Measurements from ENCODE around the gene PARD6B.
"Not testable (repeated sequence)": the region's sequence is repeated elsewhere in the genome, so short reads cannot be mapped to it uniquely, and the experiment has no call there.

The PARD6B gene

DNA sequence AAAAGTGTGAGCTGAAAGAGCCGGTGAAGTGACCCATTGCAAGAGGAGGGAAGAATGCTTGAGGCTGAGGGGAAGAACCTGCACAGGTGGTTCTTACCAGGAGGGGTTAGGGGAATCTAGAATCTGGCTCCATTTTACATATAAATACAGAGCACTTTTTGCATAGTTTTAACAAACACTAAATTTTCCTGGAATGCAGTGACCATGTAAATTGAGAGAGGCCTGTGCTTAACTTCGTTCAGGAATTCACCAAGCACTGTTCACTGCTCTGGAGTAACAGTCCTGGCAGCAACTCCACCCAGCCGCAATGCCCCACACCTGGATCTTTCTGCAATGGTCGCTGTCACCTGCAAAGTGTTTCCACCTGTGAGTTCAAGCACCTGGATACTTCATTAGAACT lies 26.9 kb upstream of the PARD6B start:
- DNase-seq = no peak

DNA sequence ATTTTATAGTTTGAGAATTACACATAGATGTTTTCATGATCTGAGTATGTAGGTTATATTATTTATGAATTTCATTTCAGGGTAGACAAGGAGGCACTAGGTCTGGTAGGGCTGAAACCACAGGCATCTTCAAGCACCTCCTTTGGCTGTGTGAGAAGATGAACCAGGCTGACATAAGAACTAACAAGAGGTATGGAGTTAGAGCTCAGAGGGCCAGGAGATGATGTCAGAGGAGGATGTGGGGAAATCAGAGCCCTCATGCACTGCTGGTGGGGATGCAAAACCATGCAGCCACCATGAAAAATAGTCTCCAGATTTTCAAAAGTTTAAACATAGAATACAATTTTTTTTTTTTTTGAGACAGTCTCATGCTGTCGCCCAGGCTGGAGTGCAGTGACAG lies 26.4 kb upstream of the PARD6B start:
- DNase-seq = no peak

DNA sequence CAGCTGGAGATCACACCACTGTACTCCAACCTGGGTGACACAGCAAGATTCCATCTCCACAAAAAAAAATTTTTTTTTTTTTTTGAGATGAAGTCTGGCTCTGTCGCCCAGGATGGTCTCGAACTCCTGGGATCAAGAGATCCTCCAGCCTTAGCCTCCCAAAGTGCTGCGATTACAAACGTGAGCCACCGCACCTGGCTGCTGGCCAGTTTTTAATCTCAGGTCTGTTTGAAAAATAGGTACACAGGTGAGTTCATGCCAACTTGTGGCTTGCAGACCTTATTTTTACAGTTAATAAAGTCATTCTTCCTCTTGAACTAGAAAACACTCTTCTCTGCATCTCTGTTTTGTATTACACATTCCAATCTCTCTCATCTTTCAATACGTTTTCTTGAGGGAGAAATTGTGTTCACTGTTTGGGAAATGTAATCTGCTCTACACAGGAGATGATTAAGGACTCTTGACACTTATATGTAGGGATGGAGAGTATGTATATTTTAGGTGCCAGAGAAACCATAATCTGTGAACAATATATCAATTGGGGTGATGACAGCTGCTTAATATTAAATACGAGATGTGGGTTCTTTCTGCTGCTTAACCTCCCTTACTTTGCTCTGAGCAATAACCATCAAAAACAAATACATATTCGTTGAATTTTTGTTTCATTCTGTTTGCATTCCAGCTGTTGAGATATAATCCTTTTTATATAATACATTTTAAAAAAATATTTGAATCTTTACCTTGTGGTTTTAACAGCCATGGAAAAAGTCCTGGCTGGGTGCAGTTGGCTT lies 22.3 kb upstream of the PARD6B start:
- DNase-seq = no peak

DNA sequence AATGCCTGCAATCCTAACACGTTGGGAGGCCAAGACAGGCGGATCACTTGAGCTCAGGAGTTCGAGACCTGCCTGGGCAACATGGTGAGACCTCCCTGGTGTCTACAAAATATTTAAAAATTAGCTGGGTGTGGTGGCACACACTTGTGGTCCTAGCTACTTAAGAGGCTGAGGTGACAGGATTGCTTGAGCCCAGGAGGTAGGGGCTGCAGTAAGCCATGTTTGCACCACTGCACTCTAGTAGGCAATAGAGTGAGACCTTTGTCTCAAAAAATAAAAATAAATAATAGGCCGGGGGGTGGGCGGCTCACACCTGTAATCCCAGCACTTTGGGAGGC lies 21.8 kb upstream of the PARD6B start:
- no peak for DNase-seq

DNA sequence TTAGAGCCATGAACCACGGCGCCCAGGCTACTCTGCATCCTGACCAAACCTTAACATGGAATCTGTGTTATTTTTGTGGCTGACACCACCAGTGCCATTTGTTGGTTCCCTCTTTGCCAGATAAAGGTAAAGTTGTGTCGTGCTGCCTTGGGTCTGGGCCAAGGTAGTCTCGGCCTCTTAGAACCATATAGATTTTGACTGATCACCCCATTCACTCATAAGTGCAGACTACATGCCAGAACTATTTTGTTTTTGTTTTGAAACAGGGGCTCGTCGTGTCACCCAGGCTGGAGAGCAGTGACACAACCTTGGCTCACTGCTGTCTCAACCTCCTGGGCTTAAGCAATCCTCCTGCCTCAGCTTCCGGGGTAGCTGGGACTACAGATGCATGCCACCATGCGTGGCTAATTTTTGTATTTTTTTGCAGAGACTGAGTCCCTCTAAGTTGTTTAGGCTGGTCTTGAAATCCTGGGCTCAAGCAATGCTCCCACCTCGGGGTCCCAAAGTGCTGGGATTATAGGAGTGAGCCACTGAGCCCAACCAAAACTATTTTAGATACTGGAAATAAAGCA lies 20.8 kb upstream of the PARD6B start:
- no peak for DNase-seq

DNA sequence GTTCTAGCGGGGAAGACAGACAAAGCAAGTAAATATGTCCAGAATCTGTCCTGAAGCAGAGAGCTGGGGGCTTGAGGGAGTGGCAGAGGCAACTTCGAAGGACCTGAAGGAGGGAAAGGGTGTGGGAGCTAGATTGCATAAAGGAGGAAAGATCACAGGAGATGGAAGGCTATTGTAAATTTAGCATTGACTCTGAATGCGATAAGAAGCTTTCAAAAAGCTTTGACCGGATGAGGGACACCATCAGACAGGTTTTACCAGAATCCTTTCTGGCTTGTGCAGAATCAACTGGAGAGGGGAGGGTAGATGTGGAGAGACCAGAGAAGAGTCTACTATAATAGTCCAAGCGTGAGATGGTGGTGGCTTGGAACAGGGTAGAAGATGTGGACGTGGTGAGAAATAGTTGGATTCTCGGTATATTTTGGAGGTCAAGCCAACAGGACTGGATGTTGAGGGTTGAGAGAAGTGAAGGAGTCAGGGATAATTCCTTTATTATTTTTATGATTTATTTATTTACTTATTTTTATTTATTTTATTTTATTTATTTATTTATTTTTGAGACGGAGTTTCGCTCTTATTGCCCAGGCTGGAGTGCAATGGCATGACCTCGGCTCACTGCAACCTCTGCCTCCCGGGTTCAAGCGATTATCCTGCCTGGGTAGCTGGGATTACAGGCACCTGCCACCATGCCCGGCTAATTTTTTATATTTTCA lies 20.1 kb upstream of the PARD6B start:
- no peak for DNase-seq

DNA sequence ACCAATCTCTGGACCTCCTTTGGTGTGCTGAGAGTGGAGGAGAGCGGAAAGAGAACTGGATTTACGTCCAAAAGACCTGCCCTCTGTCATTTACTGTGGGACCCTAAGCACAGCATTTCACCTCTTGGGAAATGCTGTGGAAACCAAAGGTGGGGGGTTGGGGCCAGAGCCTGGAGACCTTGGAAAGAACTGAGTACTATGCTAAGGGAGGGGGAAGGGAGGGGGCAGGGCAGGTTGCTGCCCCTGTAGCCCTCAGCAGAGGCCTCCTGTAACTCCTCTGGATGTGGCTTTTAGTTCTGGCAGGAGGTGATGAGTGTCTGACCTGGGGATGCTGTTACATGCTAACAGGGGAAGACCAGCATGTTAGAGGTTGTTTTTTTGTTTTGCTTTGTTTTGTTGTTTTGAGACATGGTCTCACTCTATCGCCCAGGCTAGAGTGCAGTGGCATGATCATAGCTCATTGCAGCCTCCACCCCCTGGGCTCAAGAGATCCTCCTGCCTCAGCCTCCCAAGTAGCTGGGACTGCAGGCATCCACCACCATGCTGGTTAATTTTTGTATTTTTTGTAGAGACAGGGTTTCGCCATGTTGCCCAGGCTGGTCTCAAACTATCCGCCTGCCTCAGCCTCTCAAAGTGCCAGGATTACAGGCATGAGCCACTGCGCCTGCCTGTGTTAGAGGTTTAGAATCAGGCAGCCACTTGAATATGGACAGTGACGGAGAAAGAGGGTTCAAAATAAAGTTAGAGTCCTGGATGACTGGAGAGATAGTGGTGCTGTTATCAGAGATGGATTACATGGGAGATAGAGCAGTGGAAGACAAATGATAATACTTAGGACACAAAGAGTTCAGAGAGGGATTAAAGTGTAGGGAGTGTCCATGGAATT lies 18.4 kb upstream of the PARD6B start:
- no peak for DNase-seq

DNA sequence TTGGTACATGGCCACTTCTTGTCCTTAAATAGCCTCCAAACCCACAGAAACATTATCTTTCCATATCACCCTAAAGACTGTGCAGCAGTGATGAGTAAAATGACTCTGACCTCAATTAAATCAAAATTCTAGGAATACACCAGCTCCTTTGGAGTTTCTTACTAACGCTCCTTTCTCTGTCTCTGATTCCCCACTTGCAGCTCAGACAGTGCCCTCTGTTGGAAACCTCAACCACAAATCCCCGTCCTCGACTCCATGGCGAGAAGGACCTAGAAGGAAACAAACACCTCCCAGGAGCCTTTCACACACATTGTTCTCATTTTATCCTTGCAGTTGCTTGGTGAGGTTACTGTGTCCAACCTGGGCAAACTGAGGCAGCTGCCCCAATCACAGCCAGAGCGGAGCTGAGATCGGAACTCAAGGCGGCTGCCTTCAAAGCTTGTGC lies 17.7 kb upstream of the PARD6B start:
- no peak for DNase-seq

DNA sequence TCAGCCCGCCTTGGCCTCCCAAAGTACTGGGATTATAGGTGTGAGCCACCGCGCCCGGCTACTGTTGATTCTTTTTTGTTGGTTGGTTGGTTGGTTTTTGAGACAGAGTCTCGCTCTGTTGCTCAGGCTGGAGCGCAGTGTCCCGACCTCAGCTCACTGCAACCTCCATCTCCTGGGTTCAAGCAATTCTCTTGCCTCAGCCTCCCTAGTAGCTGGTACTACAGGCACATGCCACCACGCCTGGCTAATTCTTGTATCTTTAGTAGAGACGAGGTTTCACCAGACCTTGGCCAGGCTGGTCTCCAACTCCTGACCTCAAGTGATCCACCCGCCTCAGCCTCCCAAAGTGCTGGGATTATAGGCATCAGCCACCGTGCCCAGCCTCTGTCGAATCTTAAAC lies 17.0 kb upstream of the PARD6B start:
- not testable (repeated sequence) for DNase-seq

DNA sequence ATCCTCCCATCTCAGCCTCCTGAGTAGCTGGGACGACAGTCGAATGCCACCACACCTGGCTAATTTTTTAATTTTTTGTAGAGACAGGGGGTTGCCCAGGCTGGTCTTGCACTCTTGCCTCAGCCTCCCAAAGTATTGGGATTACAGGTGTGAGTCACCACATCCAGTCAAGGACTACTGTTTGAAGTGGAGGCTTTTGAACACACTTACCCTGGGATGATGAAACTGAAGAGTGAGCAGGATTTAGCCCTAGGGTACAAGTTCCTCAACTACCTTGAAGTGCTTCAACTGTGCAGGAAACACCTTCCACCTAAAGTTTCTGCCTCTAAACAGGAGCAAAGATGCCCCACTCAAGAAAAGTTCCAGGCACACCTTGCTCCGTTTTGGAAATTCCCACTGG lies 15.7 kb upstream of the PARD6B start:
- DNase-seq = no peak

DNA sequence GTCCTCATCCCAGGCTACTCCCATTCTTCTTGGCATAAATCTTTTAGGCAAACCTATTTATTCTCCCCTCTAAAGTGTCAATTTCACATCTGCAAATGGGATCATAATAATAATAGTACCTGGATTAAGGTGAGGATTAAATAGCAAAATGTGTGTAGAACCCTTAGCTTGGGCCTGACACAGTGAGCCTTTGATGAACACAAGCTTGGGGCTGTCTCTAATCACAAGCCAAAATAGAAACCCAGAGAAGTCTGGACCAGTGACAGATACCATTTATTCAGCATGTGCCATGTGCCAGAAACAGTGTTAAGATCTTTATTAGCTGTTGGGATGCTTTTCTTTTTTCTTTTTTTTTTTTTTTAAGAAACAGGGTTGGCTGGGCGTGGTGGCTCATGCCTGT lies 14.9 kb upstream of the PARD6B start:
- DNase-seq = no peak

DNA sequence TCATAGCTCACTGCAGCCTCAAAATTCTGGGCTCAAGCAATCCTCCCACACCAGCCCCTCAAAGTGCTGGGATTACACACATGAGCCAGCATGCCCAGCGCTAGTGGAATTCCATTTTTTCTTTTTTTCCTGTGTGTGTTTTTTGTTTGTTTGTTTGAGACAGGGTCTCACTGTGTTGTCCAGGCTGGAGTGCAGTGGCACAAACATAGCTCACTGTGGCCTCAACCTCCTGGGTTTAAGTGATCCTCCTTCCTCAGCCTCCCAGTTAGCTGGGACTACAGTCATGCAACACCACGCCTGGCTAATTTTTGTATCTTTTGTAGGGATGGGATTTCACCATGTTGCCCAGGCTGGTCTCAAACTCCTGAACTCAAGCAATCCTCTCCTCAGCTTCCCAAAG lies 14.1 kb upstream of the PARD6B start:
- no peak for DNase-seq

DNA sequence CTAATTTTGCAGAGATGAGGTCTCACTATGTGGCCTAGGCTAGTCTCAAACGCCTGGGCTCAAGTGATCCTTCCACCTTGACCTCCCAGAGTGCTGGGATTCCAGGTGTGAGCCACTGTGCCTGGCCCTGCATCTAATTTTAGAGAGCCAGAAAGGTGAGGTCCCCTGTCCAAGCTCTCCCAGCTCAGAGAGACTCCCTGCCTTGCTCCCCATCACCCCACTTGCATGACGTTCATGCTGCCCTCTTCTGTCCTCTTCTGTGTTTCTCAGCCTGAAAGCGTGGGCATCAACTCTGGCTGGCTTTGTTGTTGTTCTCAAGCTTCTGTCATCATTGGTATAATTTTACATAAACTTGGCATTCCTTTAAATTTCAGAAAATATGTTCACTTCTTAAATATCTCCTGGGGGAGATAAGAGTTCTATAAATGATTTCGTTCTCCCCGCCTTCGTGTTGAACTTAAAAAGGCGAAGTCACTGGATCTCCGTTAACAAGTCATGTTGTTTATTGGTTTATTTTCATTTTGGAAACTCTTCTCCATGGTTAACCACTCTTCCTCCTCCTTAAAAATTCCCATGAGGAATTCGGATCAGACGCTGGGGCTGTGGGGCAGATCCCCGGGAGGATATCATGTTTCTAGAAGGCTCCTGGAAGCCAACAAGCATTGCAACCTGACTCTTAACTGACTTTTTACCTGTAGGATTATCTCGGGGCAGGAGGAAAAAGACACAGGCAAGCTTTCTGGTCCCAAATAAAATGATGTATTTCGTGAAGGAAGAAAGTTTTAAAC lies 13.2 kb upstream of the PARD6B start:
- no peak for DNase-seq

DNA sequence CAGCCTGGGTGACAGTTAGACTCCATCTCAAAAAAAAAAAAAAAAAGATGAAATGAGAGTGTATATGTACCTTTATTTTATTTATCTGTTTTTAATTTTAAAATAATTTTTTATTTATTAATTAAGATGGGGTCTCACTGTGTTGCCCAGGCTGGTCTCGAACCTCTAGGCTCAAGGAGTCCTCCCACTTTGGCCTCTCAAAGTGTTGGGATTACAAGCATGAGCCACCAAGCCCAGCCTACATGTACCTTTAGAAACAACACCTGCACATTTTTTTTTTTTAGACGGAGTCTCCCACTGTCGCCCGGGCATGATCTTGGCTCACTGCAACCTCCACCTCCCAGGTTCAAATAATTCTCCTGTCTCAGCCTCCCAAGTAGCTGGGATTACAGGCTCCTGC lies 12.1 kb upstream of the PARD6B start:
- DNase-seq = no peak

DNA sequence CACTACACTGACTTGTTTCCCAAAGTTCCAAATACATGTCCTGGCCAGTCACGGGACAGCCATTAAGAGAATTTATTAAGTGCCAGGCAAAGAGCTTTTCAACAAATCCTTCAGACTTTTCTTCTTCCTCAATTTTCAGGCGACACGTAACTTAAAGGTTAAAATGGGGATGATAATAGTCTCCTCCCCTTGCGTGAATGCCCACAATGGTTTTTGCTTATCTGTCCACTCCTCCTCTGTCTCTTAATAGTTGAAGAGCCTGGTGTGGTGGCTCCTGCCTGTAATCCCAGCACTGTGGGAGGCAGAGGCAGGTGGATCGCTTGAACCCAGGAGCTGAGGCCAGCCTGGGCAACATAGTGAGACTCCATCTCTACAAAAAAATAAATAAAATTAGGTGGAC lies 11.4 kb upstream of the PARD6B start:
- no peak for DNase-seq

DNA sequence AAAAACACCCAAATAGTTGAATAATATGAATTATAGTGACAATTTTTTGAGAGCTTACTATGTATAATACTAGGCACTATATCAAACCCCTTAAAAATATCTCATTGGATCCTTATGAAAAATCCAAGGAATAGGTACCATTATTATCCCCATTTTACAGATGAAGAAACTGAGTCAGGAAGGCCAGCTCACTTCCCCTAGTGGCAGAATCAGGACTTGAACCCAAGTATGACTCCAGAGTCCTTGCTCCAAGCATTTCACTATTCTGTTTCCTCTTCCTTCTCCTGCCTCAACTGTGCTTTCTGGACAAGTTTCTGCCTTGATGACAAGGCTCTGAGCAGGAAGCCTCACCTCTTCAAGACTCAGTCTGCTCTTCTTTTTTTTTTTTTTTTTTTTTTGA lies 10.8 kb upstream of the PARD6B start:
- DNase-seq = no peak

DNA sequence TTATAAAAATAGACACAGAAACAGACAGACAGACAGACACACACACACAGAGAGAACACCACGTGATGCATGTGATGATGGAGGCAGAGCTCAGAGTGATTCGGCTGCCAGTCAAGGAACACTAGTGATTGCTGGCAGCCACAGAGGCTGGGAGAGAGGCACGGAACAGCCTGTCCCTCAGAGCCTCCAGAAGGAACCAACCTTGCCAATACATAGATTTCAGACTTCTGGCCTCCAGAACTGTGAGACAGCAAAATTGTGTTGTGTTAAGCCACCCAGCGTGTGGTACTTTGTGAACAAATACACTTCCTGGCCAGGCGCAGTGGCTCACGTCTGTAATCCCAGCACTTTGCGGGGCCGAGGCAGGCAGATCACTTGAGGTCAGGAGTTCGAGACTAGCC lies 9.5 kb upstream of the PARD6B start:
- no peak for DNase-seq

DNA sequence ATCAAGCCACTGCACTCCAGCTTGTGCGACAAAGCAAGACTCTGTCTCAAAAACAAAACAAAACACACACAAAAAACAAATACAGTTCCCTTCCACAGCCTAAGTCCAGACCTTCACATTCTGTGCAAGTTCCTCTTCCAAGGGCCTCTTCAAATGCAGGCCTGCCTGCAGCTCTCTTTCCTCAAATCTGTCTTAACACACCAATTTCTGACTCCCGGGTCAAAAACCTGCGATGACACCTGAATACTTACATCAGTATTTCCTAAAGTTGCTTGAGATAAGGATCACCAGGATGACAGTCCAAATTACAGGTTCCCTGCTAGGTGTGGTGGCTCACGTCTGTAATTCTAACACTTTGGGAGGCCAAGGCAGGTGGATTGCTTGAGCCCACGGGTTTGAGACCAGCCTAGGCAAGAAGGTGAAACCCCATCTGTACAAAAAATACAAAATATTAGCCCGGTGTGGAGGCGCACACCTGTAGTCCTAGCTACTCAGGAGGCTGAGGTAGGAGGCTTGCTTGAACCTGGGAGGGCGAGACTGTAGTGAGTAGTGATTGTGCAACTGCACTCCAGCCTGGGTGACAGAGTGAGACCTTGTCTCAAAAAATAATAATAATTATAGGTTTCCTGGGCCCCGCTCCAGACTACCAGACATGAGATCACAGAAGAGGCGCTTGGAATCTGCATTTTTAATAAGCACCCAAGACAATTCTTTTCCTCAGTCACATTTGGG lies 8.8 kb upstream of the PARD6B start:
- no peak for DNase-seq

DNA sequence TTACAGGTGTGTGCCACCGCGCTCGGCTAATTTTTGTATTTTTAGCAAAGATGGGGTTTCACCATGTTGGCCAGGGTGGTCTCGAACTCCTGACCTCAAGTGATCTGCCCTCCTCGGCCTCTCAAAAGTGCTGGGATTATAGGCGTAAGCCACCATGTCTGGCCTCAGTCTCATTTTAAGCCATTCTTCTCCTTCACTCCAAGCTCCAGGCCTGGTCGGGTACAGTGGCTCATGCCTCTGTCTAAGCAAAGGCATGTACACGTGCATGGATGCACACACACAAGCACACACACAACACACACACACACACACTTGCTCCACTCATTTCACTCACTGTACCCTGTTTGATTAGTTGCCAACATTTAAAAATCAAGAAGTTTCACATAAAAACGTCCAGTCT lies 7.7 kb upstream of the PARD6B start:
- DNase-seq = no peak

DNA sequence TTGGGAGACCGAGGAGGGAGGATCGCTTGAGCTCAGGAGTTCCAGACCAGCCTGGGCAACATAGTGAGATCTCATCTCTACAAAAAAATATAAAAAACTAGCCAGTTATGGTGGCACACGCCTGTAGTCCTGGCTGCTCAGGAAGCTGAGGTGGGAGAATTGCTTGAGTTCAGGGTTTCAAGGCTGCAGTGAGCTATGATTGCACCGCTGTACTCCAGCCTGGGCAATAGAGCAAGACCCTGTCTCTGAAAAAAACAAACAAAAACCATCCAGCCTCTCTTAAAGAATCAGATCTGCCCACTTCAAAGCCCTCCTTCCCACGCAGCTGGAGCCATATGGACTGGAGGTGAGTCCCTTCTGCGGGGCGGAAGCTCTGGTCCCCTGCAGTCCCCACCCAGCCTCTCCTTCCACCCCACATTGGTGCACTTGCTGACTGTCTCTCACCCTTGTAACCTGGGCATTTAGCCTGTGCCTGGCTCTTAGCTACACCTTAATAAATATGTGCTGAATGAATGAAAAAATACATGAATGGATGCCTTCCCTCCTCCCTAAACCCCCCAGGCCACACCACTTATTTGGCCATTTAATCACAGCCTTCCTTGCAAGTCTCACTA lies 7.2 kb upstream of the PARD6B start:
- no peak for DNase-seq
